Erythroblast (primary cell): ENCODE measurements around the gene BMP8B.

Source experiments
- DNase-seq, 2 experiments: peaks; one replicate each; lab custom pipeline; 2025; lab: John Stamatoyannopoulos, UW
- GATA1 ChIP-seq: IDR thresholded peaks from 2 replicates; pipeline ENCODE4 v1.6.1; 2011; ENCODE audit warnings: low read depth, mild to moderate bottlenecking, control low read depth, low read length, moderate library complexity
- POLR2A ChIP-seq: IDR thresholded peaks from 2 replicates; pipeline ENCODE4 v1.6.1; 2011; ENCODE audit warnings: mild to moderate bottlenecking, low read length

BMP8B gene

GRCh38 chr1:39738622-39739366 is 49.9 kb downstream of the BMP8B start, which contains the start of gene PPIE:
PPIE (plus strand) TSS chr1:39738882; CDS start chr1:39738901, 19 bp downstream.
- DNase-seq = peak; percentile 95
- TF ChIP-seq GATA1 = no peak
- peak; percentile 68 for TF ChIP-seq POLR2A

GRCh38 chr1:39737546-39738169 is 51.0 kb downstream of the BMP8B start:
- TF ChIP-seq GATA1 (no peak), POLR2A (no peak)
- no peak for DNase-seq

DNA sequence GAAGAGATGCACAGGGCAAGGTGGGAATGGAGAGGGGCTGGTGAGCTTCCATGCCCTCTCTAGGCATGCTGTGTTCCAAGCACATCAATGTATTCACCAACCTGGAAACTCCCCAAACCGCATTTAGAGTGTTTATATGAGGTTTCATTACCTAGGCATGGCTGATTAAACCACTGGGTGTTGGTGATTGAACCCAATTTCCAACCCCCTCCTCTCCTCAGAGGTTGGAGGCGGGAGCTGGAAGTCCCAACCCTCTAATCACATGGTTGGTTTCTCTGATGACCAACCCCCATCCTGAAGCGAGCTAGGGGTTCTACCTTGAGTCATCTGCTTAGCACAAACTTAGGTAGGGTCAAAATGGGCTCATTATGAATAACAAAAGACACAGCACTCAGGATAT is 52.9 kb downstream of the BMP8B start:
- DNase-seq = no peak
- no peak for TF ChIP-seq GATA1
- TF ChIP-seq POLR2A = no peak

- TF ChIP-seq GATA1 (no peak), POLR2A (no peak)
- no peak for DNase-seq
These were observed 55.5 kb downstream of the BMP8B start for GRCh38 chr1:39733161-39733560.

DNA sequence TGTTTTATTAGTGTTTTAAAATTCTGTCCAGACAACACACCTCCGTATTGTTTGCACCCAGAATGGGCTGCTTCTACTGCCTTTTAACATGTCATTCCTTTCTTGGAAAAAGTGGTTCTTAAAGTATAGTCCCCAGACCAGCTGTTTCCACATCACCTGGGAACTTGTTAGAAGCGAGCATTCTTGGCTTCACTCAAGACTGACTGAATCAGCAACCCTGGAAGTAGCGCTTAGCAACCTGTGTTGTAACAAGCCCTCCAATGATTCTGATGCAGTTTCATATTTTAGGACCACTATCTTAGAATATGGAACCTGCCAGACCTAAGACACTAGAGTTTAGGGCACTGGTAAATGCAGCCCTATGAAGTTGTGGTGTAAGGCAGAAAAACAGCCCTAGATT is 55.9 kb downstream of the BMP8B start:
- DNase-seq = no peak
- TF ChIP-seq GATA1 = no peak
- TF ChIP-seq POLR2A = no peak

GRCh38 chr1:39729842-39730241 is 58.8 kb downstream of the BMP8B start:
- no peak for DNase-seq

GRCh38 chr1:39729030-39729429 is 59.6 kb downstream of the BMP8B start:
- no peak for DNase-seq
- TF ChIP-seq POLR2A (no peak), GATA1 (no peak)

More at GRCh38 chr1:39729842-39730241, 58.8 kb downstream of the BMP8B start:
- TF ChIP-seq GATA1 (no peak), POLR2A (no peak)

GRCh38 chr1:39727932-39728317 is 60.7 kb downstream of the BMP8B start:
- no peak for TF ChIP-seq POLR2A
- TF ChIP-seq GATA1 = no peak
- DNase-seq = no peak

DNA sequence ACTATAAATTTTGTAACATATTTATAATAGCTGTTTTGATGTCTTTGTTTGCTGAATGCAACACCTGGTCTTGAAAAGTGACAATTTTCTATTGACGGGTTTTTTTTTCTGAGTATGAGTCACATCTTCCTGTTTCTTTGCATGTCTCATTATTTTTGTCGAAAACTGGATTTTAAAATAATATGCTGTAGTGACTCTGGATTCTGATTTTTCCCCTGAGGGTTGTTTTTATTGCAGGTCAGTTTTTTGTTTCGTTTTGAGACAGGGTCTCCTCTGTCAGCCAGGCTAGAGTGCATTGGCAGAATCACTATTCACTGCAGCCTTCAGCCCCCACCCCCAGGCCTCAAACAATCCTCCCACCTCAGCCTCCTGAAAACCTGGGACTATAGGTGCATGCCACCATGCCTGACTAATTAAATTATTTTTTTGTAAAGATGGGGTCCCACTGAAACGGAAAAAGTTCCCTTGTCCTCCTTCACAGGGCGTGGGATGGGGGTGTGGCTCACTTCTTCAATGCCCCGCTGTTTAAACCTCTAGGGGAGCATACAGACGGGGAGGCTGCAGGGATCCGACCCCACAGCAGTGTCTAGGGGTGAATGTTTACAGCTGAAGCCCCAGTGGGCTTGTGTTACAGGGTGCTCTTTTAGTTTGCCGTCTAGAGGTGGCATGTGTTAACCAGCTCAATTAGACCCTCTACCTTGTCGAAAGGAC is 61.3 kb downstream of the BMP8B start:
- TF ChIP-seq POLR2A = no peak
- no peak for TF ChIP-seq GATA1
- DNase-seq = no peak

- DNase-seq = no peak
These were observed 62.1 kb downstream of the BMP8B start for GRCh38 chr1:39726600-39726999.

DNA sequence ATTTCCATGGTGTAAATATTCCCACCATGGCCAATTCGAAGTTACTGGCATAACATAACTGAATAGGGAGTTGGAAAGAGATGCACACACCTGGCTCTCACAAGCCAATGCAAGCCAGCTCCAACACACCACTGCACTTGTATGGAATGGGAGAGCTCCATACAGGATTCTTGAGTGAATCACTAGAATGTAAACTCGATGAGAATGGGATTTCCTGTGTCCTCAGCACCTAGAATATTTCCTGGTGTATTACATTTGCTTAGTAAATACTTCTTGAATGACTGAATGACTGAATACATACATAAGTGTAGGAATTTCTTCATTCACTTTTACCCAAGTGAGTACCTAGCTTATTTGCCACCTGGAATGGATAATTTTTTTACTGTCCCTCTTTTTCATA is 66.2 kb downstream of the BMP8B start:
- no peak for TF ChIP-seq POLR2A
- TF ChIP-seq GATA1 = no peak
- DNase-seq = no peak

More at GRCh38 chr1:39726600-39726999, 62.1 kb downstream of the BMP8B start:
- no peak for TF ChIP-seq POLR2A
- TF ChIP-seq GATA1 = no peak

- no peak for TF ChIP-seq POLR2A
- TF ChIP-seq GATA1 = no peak
- no peak for DNase-seq
These were observed 67.0 kb downstream of the BMP8B start for GRCh38 chr1:39721664-39722063.

GRCh38 chr1:39720094-39720999 is 68.3 kb downstream of the BMP8B start:
- TF ChIP-seq POLR2A (no peak), GATA1 (no peak)

More at GRCh38 chr1:39720094-39720999, 68.3 kb downstream of the BMP8B start:
- DNase-seq = peak; percentile 59 to 77
